Brain pericyte (primary cell): ENCODE measurements around the gene MEF2C.

Source experiments
- DNase-seq: peaks from one replicate; pipeline ENCODE4 v3.0.0-alpha.2; 2012; ENCODE audit warnings: low read depth, low spot score

Gene MEF2C

DNA sequence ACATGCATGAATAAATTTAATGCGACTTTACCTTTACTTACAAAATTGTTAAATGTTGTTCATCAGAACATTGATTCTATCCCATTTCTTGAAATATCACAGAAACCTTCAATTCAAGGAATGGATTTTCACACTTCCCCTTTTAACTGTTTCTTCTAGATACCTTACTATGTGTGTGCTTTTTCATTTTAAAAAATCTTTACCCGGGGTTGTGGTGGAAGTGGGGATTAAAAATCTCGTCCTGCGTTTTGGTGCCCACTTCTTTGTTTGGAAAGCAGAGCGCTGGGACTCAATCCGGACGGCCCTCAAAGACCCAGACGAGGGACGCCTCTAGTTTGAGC, 5.8 kb upstream of the MEF2C start:
- no peak for DNase-seq

DNA sequence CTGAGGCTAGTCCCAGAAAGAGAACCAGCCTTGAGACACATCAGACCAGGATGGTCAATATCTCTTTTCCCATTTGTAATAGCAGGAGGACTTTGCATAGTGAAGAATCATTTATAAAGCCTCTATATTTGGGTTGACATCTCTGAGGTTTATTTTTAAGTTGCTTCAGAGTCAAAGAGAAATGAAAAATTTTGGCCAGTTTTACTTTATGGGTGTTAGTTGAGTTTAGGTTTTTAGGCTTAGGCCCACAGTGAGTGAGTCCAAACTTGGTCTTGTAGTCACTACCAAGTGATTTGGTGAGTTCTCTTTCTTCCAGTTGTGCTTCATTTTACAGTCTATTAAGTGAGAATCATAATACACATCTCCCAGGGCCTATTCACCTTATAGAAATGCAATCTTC, 5.3 kb upstream of the MEF2C start:
- DNase-seq, result no peak

DNA sequence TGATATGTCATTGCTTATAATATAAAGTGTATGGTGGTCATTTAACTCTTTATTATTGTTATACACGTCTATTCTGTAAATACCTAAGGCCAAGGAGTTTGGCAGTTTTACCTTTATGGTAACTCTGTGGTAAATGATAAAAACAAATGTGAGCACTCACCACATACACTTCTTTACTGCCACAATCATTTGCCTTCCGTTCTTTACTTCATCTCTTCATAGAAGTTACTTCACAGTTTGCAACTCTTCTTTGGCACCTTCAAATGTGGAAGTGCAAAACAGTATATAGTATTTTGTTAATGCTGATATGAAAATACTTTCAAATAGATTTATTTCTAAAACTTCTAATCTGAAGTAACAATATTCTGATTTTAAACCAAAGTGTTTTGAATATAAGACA, 4.4 kb upstream of the MEF2C start:
- DNase-seq, result no peak

DNA sequence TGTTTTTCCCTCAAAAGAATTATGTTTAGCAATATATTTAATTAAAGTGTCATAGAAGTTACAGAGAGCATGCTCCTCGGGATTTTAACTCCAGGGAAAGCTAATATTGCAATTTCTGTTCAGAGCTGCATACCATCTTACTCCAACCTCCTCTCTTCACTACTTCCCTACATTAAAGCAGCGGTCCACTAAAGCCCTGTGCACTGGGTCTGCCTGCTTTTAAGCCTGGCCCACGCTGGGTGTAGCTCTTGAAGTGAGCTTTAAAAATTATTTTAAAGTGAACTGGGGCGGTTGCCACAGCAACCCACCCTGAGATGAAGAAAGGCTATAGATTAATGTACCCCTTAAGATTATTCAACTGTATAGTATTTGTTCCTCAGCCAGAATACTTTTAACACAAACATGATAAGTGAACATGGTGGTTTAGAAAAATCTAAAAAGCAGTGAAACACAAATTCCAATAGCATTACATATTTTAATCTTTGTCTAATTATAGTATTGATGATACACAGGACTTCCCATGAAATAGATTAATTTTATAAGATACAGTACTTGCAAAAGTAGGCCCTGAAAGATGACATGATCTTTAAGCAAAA, 3.9 kb upstream of the MEF2C start:
- DNase-seq, result no peak

DNA sequence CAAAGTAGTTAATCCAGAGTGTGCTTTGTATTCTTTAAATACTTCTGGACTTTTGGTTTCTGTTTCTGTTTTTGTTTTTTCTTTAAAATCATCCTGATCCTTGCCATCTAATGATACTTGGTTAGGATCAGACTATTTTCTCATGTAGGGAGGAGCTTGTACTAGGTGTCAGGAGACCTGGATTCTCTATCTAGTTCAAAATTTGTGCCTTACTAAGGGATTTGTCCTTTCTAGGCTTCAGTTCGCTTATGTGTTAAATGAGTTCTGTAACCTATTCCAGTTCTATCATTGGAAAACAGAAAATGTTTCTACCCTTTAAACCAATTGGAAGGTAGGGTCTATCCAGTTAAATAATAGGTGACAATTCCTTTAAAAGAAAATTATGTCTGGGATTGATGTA, 3.3 kb upstream of the MEF2C start:
- no peak for DNase-seq

DNA sequence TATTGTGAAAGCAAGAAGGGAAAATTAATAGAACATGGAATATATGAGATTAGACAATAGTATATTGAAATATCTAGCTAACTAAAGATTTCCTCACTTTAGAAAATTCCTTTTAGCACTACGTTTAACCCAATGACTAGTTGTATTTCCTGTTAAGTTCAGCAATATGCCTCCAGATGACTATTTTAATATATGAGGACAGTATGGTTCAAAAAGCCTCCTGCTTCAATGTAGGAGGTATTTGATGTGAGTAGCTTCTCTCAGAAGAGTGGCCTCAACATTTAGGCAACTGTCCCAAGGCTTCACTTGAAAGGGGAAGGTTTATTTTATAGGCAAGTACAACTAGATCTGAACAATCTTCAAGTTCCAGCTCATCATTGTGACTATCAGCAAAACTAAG, 2.0 kb upstream of the MEF2C start:
- no peak for DNase-seq

DNA sequence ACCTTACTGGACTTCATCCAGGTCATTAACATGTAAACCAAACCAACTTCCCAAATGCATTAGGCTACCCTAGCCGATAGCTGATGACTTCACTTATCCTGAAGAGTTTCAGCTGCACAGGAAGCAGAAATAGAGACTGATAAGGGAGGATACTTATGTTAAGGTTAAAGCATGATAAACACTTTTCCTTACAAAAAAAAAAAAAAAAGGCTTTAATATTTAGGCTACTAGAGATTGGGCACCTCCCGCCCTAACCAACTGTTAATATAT, 1.6 kb upstream of the MEF2C start:
- no peak for DNase-seq

DNA sequence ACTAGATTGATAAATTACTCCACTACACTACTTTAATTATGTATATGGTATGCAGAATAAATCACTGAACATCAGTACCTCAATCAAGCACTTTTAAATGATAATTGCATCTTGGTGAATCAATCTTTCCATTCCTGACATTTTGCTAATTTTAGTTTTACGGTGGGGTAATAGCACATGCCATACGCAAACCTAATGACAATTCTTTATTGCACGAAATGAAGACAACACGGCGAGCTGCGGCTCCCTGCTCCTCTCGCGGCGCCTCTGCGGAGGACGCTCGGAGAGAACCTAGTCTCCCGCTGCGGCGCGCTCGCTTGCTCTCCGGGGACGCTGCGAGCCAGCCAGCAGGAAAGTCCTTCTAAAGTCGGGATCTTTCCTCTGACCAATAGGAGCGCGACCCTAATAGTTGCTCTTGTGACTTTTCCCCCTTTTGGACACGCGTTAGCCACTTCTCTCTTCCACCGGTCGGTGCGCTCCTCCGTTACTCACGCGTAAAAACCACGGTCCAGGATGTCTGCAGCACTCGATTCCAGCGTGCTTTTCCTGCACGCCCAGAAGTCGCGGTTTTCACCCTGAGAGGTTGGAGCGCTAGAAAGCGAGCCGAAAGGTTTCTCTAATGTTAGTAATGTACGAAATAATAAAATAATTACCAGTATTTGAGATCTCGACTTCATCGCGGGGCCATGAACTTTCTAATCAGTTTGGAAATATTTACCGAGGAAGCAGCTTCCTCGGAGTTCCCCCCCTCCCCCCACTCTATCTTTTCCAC, 1.0 kb upstream of the MEF2C start:
- no peak for DNase-seq

DNA sequence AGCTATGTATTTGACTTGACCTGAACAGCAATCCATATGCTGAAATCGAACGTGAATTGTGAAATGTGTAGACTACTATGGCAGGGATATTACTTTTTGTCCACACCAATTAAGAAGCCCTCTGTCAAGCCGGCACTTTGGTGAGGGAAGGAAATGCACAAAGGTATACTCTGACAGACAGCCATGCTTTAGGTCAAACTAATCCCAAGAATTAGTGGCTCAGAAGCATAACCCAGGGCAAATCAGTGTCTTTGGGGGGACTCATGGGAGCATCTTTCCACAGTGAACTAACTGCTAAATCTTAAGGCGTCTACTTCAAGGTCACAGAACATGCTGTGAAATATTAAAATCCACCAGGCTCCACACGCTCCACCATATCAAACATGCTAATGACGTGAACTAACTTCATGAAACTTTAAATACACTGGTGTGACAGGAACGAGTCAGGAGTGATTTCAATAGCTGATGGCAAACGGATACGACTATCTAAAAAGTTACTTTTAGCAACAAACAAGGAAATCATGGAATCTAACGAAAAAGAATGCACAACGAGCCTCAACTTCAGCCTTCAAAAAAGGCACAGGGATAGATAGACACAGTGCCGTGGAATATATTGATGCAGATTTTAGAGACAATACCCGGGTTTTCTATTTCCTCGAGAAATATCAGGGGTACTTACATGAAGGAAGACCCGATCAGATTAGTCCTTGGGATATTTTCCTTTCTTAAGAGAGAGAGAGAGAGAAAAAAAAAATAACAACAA, 527 bp downstream of the MEF2C start:
- no peak for DNase-seq

DNA sequence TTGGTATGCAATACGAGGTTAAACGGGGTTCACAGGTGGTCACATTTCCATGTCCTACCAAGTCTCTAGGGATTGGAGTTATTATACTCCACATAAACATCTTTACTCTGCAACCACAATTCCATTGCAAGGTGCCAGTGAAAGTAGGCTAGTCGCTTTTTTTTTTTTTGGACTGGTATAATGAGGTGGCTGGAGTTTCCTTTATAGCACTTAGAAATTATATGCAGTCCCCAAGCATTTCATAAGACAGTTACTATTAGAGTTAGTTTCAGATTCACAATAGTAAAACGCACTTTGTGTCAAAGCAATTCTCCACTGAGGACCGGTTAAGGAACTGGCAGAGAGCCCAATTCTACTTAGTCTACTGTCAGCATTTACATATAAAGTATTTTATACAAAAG, 1.4 kb downstream of the MEF2C start:
- no peak for DNase-seq

DNA sequence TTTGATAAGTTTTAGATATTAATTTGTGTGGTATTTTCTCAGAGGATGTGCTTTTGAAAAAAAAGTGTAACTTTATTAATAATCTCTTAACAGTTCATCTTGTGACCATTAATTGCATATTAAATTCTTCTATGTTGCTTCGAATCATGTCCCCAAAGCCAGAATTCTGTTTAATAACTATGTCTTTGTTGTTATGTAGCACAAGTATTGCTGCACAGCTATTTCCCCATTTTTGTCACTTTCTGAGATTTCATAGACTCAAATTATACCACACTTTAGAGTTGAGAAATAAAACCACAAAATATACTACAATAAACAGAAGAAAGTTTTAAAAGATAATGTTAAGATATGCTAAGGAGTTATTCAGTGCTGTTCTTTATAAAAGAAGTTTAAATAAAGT, 2.8 kb downstream of the MEF2C start:
- DNase-seq, result no peak

DNA sequence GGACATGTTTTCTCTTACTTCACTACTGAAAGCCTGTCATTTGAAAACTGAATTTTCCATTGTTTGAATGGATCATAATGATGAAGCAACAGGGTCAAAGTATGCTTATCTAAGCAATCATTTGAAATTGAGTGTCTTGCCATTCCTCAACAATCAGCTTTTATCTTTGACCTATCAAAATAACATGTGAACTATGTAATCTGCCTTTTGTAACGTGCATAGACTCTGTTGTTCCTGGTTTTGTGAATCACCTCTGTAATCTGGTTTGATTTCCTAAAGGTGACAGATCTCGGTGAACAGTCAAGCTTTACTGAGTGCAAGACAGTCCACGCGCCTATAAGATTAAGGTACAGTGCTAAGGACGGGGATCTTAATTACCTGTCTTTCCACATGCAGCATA, 3.3 kb downstream of the MEF2C start:
- no peak for DNase-seq

DNA sequence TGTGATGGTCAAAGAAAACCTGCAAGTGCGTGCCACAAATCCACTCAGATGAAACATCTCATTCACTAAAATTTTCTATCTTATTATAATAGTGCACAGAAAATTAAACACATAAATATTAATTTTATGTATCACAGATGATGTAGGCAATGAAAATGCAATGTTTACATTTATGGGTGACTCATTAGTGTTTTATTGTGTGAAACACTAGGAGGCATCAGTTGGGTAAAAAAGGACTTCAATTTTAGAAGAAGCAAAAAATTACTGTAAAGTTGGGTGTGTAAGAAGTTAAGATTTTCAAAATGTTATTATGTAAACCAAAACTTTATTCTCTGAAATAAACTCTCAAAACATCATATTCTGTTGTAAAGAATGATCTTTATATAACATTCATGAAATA, 4.0 kb downstream of the MEF2C start:
- no peak for DNase-seq

DNA sequence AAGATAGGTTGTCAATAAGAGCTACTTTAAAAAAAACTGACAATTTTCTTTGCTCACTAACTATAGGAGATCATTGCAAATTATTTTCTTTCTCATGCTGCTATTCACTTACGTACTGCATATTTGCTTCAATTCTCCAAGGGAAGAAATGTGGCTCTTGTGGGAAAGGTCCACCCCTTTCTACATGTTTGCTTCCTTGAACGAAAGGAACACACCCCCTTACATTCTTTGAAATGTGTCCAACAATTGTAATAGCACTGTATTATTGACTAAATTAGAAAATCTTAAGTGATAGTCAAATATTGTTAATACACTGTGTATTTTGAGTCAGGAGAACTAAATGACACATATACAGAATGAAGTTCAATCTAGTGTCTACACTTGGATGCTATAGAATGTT, 5.2 kb downstream of the MEF2C start:
- DNase-seq, result peak; percentile 60

DNA sequence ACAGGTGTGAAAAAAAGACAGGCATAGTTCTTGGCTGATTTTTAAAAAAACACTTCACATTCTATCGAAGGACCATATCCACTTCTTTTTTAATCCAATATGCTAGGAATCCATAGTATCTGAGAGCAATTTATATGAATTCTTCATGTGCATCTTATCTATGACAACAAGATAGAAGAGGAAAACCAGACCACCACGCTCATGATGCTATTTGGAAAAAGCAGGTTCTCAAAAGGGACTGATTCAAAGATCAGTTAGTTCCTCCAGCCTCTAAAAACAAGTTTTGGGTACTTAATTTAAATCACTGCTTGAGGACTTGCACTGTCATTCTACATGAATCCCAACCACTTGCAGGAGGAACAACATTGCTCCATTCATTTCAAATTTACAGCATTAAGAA, 6.3 kb downstream of the MEF2C start:
- DNase-seq, result no peak

DNA sequence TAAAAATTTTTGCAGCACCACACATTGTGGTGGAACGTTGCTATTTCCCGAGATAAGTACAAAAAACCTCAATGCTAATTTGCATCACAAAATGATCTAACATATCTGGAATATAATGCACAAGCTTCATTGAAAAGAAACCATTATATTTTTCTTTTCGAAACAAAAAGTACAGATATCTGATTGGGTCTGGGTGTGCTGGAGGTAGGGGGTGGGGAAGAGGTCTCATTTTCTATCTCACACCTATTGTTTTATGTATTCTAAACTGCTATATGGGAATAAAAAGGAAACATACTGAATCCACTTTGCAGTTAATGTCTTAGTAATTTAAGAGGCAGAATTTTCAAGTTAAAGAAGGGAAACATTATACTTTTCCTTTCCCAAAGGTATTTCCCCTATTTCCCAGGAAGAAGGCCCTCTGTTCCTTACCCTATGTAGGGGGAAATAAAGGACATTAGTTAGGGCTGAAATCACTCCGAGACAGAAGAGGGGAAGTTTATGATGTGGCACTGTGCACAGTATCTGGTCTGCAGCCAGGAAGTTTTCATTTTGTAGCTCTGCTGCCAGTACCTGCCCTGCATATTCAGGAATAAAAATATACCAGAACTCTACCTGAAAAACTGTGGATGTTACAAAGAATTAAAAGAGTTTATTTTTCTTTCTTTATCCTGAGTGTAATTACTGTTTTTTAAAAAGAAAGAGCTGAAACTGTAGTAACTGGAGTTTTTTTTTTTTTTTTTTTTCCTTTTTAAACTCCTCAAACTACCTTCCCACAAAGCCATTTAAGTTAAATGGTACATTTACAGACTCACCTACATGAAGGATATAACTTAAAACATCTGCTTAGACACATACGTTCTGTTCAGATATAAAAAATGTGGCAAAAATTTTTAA, 7.4 kb downstream of the MEF2C start:
- DNase-seq, result no peak

DNA sequence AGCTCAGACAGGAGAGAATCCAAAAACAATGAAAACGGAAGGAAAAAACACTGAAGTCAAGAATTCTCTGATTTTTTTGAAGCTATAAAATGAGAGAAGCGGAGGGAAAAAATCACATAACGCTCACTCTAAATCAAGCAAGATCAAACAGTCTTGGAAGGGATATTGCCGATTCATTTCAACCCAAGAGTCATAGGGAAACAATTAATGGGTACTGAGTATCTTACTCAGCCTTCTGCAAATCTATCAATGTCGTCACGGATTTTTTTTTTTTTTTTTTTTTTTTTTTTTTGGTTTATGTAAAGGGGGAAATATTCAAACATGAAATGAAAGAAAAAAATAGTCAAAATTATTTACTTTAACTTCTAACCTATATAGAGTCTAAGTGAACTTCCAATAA, 9.5 kb downstream of the MEF2C start:
- no peak for DNase-seq

DNA sequence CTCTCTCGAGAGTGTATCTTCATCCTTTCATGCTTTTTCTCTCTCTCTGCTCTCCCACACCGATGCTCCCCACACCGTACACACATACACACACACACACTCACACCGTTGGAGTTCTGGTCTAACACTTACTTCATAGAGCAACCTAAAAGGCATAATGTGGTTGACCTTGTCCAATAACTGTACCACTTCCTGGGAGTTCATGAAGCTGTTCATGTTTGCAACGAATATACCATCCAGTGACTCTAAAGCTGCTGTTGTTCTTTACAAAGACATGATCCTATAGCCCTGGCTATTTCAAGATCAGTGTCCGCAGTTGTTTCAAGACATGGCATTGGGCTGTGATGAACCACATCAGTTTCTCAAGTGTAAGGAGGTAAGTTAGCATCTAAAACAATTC, 10.0 kb downstream of the MEF2C start:
- DNase-seq, result no peak

DNA sequence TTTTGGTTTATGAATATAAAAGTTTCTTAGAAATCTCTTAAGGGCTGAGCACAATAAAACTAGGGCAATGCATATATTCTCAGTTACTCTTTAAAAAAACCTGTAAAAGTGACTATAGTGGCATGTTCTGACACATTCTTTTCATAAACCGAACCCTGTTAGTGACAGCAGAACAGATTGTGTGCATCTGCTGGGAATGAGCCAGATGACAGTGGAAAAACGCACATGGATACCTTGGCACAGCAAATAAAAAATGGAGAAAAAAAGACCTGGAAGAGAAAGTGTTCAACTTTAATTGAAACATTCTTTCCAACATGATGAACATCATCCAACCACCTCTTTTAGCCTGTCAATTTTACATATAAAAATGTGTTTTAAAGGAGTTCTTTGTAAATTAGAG, 12.7 kb downstream of the MEF2C start:
- no peak for DNase-seq

DNA sequence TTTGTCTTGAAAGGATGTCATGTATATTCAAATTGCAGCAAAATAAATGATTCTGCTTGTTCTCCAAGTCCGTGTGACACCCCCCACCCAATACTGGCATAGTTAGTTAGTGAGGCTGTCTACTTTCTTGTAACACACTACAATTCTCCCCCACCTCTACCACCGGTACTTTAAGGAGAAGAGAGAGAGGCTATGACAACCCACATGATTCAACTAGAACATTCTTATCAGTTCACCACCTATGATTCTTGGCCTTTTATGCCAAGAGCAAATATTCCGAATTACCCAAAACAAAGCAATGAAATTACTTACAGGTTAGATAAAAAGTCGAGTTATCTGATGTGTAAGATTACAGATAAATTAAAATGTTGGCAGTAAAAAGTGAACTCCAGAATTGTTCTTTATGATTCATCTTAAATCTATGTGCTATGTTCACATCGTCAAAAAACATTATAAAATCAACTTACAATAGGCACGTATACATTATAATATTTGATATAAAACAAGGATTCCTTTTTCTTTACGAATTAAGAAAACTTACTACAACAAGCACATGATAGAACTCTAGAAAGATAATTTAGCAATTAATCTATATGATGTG, 14.4 kb downstream of the MEF2C start:
- DNase-seq, result no peak

DNA sequence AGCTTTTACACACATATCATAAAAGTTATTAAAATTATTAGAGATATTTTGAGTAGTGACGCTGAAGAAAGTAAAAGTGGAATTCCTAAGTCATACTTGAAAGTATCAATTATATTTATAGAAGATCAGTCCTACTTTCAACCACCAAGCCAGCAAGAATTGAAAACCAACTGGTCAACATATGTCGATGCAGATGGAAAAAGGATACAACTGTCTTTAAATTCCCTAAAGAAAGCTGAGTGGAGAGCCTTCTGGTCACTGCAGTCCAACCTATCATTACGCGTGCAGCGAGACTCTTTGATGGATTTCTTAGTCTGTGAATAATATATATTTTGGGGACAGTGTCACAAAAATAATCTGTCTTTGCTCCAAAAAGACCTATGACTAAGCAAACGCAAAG, 15.3 kb downstream of the MEF2C start:
- no peak for DNase-seq

DNA sequence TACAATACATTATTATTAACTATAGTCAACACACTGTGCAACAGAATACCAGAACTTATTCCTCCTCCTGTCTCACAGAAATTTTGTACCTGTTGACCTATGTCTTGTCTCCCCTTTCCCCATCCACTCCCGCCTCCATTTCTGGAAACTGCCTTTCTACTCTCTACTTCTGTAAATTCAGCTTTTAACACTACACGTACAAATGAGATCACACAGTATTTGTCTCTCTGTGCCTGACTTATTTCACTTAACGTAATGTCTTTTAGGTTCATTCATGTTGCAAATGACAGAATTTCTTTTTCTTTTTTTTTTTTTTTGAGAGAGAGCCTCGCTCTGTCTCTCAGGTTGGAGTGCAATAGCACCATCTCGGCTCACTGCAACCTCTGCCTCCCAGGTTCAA, 19.5 kb downstream of the MEF2C start:
- no peak for DNase-seq
